Measurements from ENCODE around the gene PLA2G2E.

DNA sequence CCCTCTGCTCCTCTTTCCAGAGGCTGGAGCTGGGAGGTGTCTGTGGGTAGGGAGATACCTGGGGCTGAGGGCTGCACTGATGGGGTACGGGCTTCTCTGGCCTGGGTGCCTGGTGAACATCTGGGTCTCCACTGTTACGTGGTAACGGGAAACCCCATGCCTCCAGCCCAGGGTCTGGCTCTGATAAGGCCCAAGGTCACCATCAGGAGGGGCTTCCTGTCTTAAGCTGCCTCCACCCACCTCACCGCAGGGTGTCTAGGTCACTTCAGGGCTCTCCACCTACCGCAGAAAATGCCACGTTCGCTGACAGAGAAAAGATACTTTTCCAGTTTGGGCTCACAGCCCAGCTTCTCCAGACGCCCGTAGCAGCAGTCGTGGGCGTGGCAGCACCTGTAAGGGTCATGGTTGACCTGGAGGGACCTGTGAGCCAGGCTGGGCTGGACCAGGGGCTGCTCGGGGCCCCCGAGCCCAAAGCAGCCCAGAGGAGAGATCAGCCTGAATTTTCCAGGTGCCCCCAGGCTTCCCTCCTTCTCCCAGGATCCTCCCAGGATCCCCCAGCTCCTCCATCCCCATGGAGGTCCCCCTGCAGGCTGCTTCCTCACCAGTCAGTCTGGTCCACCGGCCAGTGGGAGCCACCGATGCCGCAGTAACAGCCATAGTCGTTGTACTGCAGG, 1.3 kb downstream of the PLA2G2E start:
- TF ChIP-seq POLR2A (IDR thresholded peaks at IDR 0.05) (no peak), POLR2AphosphoS5 (IDR thresholded peaks at IDR 0.05) (no peak)
- TF ChIP-seq, protein P1, sequence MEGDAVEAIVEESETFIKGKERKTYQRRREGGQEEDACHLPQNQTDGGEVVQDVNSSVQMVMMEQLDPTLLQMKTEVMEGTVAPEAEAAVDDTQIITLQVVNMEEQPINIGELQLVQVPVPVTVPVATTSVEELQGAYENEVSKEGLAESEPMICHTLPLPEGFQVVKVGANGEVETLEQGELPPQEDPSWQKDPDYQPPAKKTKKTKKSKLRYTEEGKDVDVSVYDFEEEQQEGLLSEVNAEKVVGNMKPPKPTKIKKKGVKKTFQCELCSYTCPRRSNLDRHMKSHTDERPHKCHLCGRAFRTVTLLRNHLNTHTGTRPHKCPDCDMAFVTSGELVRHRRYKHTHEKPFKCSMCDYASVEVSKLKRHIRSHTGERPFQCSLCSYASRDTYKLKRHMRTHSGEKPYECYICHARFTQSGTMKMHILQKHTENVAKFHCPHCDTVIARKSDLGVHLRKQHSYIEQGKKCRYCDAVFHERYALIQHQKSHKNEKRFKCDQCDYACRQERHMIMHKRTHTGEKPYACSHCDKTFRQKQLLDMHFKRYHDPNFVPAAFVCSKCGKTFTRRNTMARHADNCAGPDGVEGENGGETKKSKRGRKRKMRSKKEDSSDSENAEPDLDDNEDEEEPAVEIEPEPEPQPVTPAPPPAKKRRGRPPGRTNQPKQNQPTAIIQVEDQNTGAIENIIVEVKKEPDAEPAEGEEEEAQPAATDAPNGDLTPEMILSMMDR (IDR thresholded peaks at IDR 0.05), result no peak
